GM12878 (cell line): Measurements from ENCODE around the gene CSNK1A1. TPM values are rescaled to one million over a fixed set of nuclear protein-coding genes. Genes with fewer than 3 reads are reported as not detected.

ENCODE experiments used
- ATAC-seq: fragments of 200-7000 bp; cut with Tn5 transposase; 3 replicates; pipeline ENCODE4 v1.9.1; 2020; ENCODE audit warnings: mild to moderate bottlenecking, moderate library complexity
- BruUV-seq: library from RNA; stranded (reverse); fragments of 400-500 nt; replicated peaks from 2 replicates; lab custom pipeline; 2021; lab: Mats Ljungman, UMichigan
- CTCF ChIA-PET: fragments of 300-600 bp; sonication (Branson Sonifier 250); formaldehyde crosslinking; extraction: SDS; loops from one replicate; lab custom pipeline; 2021; ENCODE audit warnings: inconsistent platforms; lab: Yijun Ruan, JAX
- POLR2A ChIA-PET: fragments of 350-600 bp; formaldehyde crosslinking; extraction: SDS; loops from one replicate; lab custom pipeline; 2021; ENCODE audit warnings: inconsistent platforms; lab: Charles Lee
- RAD21 ChIA-PET: fragments of 300-600 bp; sonication (Branson Sonifier 250); formaldehyde crosslinking; loops from one replicate; lab custom pipeline; 2023; ENCODE audit warnings: antibody characterized with exemption; ENCODE audit not compliant: unreplicated experiment; lab: Charles Lee
- SMC1A ChIA-PET: fragments of 300-600 bp; sonication (Branson Sonifier 250); formaldehyde crosslinking; loops from one replicate; lab custom pipeline; 2023; ENCODE audit not compliant: unreplicated experiment, uncharacterized antibody; lab: Charles Lee
- DNase-seq: peaks from one replicate; pipeline ENCODE4 v3.0.0-alpha.2; 2011; ENCODE audit warnings: low read depth, low spot score
- FAIRE-seq: peaks from 3 replicates; lab custom pipeline; 2011; peaks lifted over from hg19 to GRCh38; lab: Jason Lieb, UNC
- H2AFZ ChIP-seq: 2 replicates; pipeline ENCODE4 v1.6.0; 2011; ENCODE audit warnings: low read depth, low read length, control low read depth; ENCODE audit not compliant: control insufficient read depth
- H3K27ac ChIP-seq: 2 replicates; pipeline ENCODE4 v1.5.1; 2011; ENCODE audit warnings: control low read depth; ENCODE audit not compliant: control insufficient read depth, insufficient read depth
- H3K27me3 ChIP-seq, 2 experiments: replicated peaks in 1 of 2; 2 replicates each; pipeline versions ENCODE4 v1.6.0 to v1.6.1; 2011; ENCODE audit warnings: low read length in 1 of 2; ENCODE audit not compliant: control insufficient read depth in 2 of 2, insufficient read depth in 2 of 2
- H3K36me3 ChIP-seq, 2 experiments: 2 replicates each; pipeline ENCODE4 v1.5.1; 2011; ENCODE audit warnings: low read length in 1 of 2; ENCODE audit not compliant: control insufficient read depth in 2 of 2, insufficient read depth in 2 of 2
- H3K4me1 ChIP-seq: 2 replicates; pipeline ENCODE4 v1.6.1; 2011; ENCODE audit warnings: mild to moderate bottlenecking, low read length, moderate library complexity, mixed read lengths; ENCODE audit not compliant: control insufficient read depth, insufficient read depth
- H3K4me2 ChIP-seq: 2 replicates; pipeline ENCODE4 v1.6.0; 2011; ENCODE audit warnings: control low read depth; ENCODE audit not compliant: control insufficient read depth, insufficient read depth
- H3K4me3 ChIP-seq: fragments of 200-600 bp; sonication (generic); 2 replicates; pipeline ENCODE4 v1.5.1; 2016
- H3K79me2 ChIP-seq: 2 replicates; pipeline ENCODE4 v1.6.0; 2011; ENCODE audit warnings: low read length; ENCODE audit not compliant: control insufficient read depth, insufficient read depth
- H3K9ac ChIP-seq: 2 replicates; pipeline ENCODE4 v1.8.0; 2011; ENCODE audit warnings: low read length, control low read depth, mixed read lengths; ENCODE audit not compliant: control insufficient read depth, insufficient read depth
- H3K9me3 ChIP-seq: replicated peaks from 3 replicates; pipeline ENCODE4 v1.5.1; 2011; ENCODE audit warnings: mild to moderate bottlenecking, low read length; ENCODE audit not compliant: control insufficient read depth, insufficient read depth
- H4K20me1 ChIP-seq: 2 replicates; pipeline ENCODE4 v1.6.0; 2011; ENCODE audit not compliant: control insufficient read depth, insufficient read depth
- ELK1 ChIP-seq: IDR thresholded peaks from 2 replicates; pipeline ENCODE4 v1.6.1; 2012; ENCODE audit warnings: low read depth, low read length, improper control_type of control experiment
- JUNB ChIP-seq: IDR thresholded peaks from 2 replicates; pipeline ENCODE4 v1.6.1; 2016; ENCODE audit warnings: antibody characterized with exemption, mild to moderate bottlenecking
- POLR2A ChIP-seq: IDR thresholded peaks from 2 replicates; pipeline ENCODE4 v1.6.1; 2011; ENCODE audit warnings: low read depth, mild to moderate bottlenecking, low read length
- SMC3 ChIP-seq: IDR thresholded peaks from 2 replicates; pipeline ENCODE4 v1.6.1; 2011; ENCODE audit warnings: low read length, improper control_type of control experiment, borderline replicate concordance
- TCF3 ChIP-seq: IDR thresholded peaks from 2 replicates; pipeline ENCODE4 v1.6.1; 2012; ENCODE audit warnings: low read depth, mild to moderate bottlenecking, low read length, borderline replicate concordance; ENCODE audit not compliant: insufficient read depth
- TCF7 ChIP-seq: IDR thresholded peaks from 2 replicates; pipeline ENCODE4 v1.6.1; 2014; ENCODE audit warnings: antibody characterized with exemption, borderline replicate concordance
- ZNF217 ChIP-seq: fragments of 450-650 bp; IDR thresholded peaks from 2 replicates; pipeline ENCODE4 v1.6.1; 2017; ENCODE audit warnings: antibody characterized with exemption, mild to moderate bottlenecking
- ZNF274 ChIP-seq: IDR thresholded peaks from one replicate; pipeline ENCODE4 v1.8.0; 2011; ENCODE audit not compliant: insufficient read length, insufficient read depth
- WGBS: methylation state at CpG from one replicate; pipeline ENCODE4 v1.1.6; 2016; ENCODE audit warnings: low lambda C conversion rate; ENCODE audit not compliant: insufficient replicate concordance, insufficient coverage; ENCODE audit errors: missing lambda C conversion rate; 5-methylcytosine and 5-hydroxymethylcytosine counted together
- in situ Hi-C: fragments of 300-500 bp; cut with MboI; formaldehyde crosslinking; loops from 9 replicates; pipeline ENCODE4 v1.14.3; 2018; ENCODE audit warnings: mixed read lengths
- intact Hi-C: fragments of 100-400 bp; cut with micrococcal nuclease; formaldehyde crosslinking; loops from one replicate; pipeline ENCODE4 v1.14.2; 2022; ENCODE audit not compliant: unreplicated experiment
- polyA plus RNA-seq, 11 experiments: library from polyadenylated mRNA; depleted of rRNA in 4 of 11; unstranded in 6 of 11; stranded (reverse) in 5 of 11; fragments of >200 nt; fragmentation: Nextera tagmentation in 4 of 11; fragmentation: Illumina TruSeq in 1 of 11; extraction: Ambion mirVana in 4 of 11; extraction: Trizol in 1 of 11; gene quantifications; 1 replicate in 1 of 11; 2 replicates in 10 of 11; pipeline versions ENCODE4 v1.2.1 to v1.2.3, GENCODE V29; 2011 to 2016; ENCODE audit warnings: inconsistent platforms in 2 of 11, missing spikeins in 2 of 11, low read depth in 1 of 11
- total RNA-seq, 4 experiments: library from RNA; depleted of rRNA in 3 of 4; stranded (reverse); fragments of >200 nt in 3 of 4; fragmentation: Illumina TruSeq in 1 of 4; extraction: Trizol in 1 of 4; gene quantifications; 2 replicates each; pipeline versions ENCODE4 v1.2.1 to v1.2.3, GENCODE V29; 2013 to 2021

The CSNK1A1 gene
- total and polyA plus RNA-seq, 10 of the 15 experiments (the other 5 are each of a cell fraction or from before 2014, with no cell fraction given), result 53.3 to 155 (median 133) TPM

- H3K36me3 ChIP-seq, result peaks cover 3 to 26% of the 10 kb centered on the region in 2 experiments
- RAD21 ChIA-PET, result no interaction called here
- no peaks in the 10 kb centered on the region for H3K27me3 ChIP-seq
- DNase-seq (no peak), FAIRE-seq (no peak), ATAC-seq (no peak)
- TF ChIP-seq TCF3, result no peak
- no peak for TF ChIP-seq ZNF274
- no peak for TF ChIP-seq ZNF217
- TF ChIP-seq POLR2A, result no peak
- TF ChIP-seq ELK1, result no peak
- no peak for TF ChIP-seq SMC3
- TF ChIP-seq JUNB, result no peak
- no peak for TF ChIP-seq TCF7
- H3K27ac ChIP-seq, result no peak overlapping the region
- H3K9me3 ChIP-seq, result no peaks in the 10 kb centered on the region
- H4K20me1 ChIP-seq, result no peaks in the 10 kb centered on the region
- no peak overlapping the region for H2AFZ ChIP-seq
- no peak overlapping the region for H3K4me3 ChIP-seq
- in situ Hi-C loops (no loop called here), intact Hi-C loops (no loop called here)
- POLR2A ChIA-PET, result no interaction called here
- CTCF ChIA-PET, result interaction anchor here (0.9 to 1.2 kb wide), 3 partner anchors 8 to 119 kb away, joined by 3 to 4 read pairs (median 4); no protein-coding TSS in a partner anchor
- H3K4me1 ChIP-seq, result no peaks in the 10 kb centered on the region
- 100% methylated on average over 1 of the region's 1 CpG for whole genome bisulfite sequencing
- no peaks in the 10 kb centered on the region for H3K79me2 ChIP-seq
- no peak overlapping the region for H3K4me2 ChIP-seq
- no peak overlapping the region for H3K9ac ChIP-seq
- BruUV-seq, result no TSS peak
- SMC1A ChIA-PET, result interaction anchor here (0.7 to 1.0 kb wide), 2 partner anchors 8 to 66 kb away, joined by 3 read pairs; no protein-coding TSS in a partner anchor
Observed at GRCh38 chr5:149498724-149499336, 52.4 kb downstream of the CSNK1A1 start.
